Uterus (tissue), 4 donors: ENCODE results near the gene SMAD3. TPM values are rescaled to one million over a fixed set of nuclear protein-coding genes. Genes with fewer than 3 reads are reported as not detected.

Source experiments
- DNase-seq, 2 donors: peaks; one replicate each; pipeline ENCODE4 v3.0.0-alpha.2; 2019 to 2020
- H3K27ac ChIP-seq, 2 donors: fragments of 200-600 bp; sonication (generic); 1 replicate in 1 of 2; 2 replicates in 1 of 2; pipeline ENCODE4 v1.5.1; 2016 to 2018
- H3K27me3 ChIP-seq, 2 donors: fragments of 200-600 bp; sonication (generic); one replicate each; pipeline ENCODE4 v1.5.1; 2018 to 2019; ENCODE audit warnings: control low read depth in 1 of 2
- H3K36me3 ChIP-seq, 2 donors: fragments of 200-600 bp; sonication (generic); one replicate each; pipeline ENCODE4 v1.5.1; 2019; ENCODE audit warnings: control low read depth in 1 of 2
- H3K4me1 ChIP-seq, 2 donors: fragments of 200-600 bp; sonication (generic); one replicate each; pipeline ENCODE4 v1.5.1; 2018 to 2019; ENCODE audit warnings: control low read depth in 1 of 2
- H3K4me3 ChIP-seq, 2 donors: fragments of 200-600 bp; sonication (generic); 1 replicate in 1 of 2; 2 replicates in 1 of 2; pipeline ENCODE4 v1.5.1; 2018 to 2019; ENCODE audit warnings: mild to moderate bottlenecking in 1 of 2
- H3K9me3 ChIP-seq, 2 donors: fragments of 200-600 bp; sonication (generic); one replicate each; pipeline ENCODE4 v1.5.1; 2019; ENCODE audit warnings: control low read depth in 1 of 2
- CTCF ChIP-seq, 4 experiments: fragments of 200-600 bp in 2 of 4; fragments of 450-650 bp in 2 of 4; sonication (generic) in 2 of 4; IDR thresholded peaks; one replicate each; pipeline ENCODE4 v1.5.1; 2016 to 2019; ENCODE audit warnings: antibody characterized with exemption in 4 of 4, mild to moderate bottlenecking in 2 of 4, moderate library complexity in 1 of 4
- POLR2A ChIP-seq, 2 donors: fragments of 450-650 bp; IDR thresholded peaks; one replicate each; pipeline ENCODE4 v1.6.1; 2016; ENCODE audit warnings: antibody characterized with exemption in 2 of 2, mild to moderate bottlenecking in 1 of 2, moderate library complexity in 1 of 2
- intact Hi-C: fragments of 100-400 bp; cut with DNase I; formaldehyde crosslinking; loops from one replicate; pipeline ENCODE4 v1.15.1; 2023; ENCODE audit warnings: low total_unique reads
- total RNA-seq, 4 donors: library from RNA; depleted of rRNA in 3 of 4; stranded (reverse); fragments of >200 nt in 3 of 4; gene quantifications; one replicate each; pipeline versions ENCODE4 v1.1.0 to v1.2.4, GENCODE V29; 2014 to 2023
- donor health status: DM: yes; HTN: yes; CAD: no.

SMAD3 gene
- total RNA-seq, 4 donors from 2014 or later: 14.3 to 66.9 (median 32.3) TPM

GRCh38 chr15:67218428-67218827 is 153.0 kb downstream of the SMAD3 start:
- H3K36me3 ChIP-seq: no peaks in the 10 kb centered on the region
- intact Hi-C loops: no loop called here
- no peak for DNase-seq
- H3K9me3 ChIP-seq: no peaks in the 10 kb centered on the region
- no peak for TF ChIP-seq POLR2A (IDR thresholded peaks at IDR 0.05)
- no peak for TF ChIP-seq CTCF (IDR thresholded peaks at IDR 0.05)
- H3K4me1 ChIP-seq: no peaks in the 10 kb centered on the region
- H3K4me3 ChIP-seq: no peak overlapping the region
- no peaks in the 10 kb centered on the region for H3K27me3 ChIP-seq
- no peak overlapping the region for H3K27ac ChIP-seq

DNA sequence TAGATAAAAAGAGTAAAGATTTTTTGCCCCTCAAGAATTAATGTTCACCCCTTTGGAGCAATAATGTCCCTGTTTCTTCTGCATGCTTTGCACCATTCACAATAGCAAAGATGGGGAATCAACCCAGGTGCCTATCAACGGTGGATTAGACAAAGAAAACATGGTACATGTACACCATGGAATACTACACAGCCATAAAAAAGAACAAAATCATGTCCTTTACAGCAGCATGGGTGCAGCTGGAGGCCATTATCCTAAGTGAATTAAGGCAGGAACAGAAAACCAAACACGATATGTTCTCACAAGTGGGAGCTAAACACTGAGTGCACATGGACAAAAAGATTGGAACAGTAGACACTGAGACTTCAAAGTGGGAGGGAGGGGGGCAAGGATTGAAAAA is 153.9 kb downstream of the SMAD3 start:
- Histone ChIP-seq H3K27ac (no peak overlapping the region), H3K4me1 (no peaks in the 10 kb centered on the region), H3K36me3 (no peaks in the 10 kb centered on the region), H3K9me3 (no peaks in the 10 kb centered on the region), H3K4me3 (no peak overlapping the region), H3K27me3 (no peaks in the 10 kb centered on the region)
- DNase-seq: no peak
- intact Hi-C loops: no loop called here
- TF ChIP-seq POLR2A (IDR thresholded peaks at IDR 0.05) (no peak), CTCF (IDR thresholded peaks at IDR 0.05) (no peak)

- DNase-seq: no peak
- no peak overlapping the region for H3K4me3 ChIP-seq
- no peaks in the 10 kb centered on the region for H3K9me3 ChIP-seq
- no peaks in the 10 kb centered on the region for H3K36me3 ChIP-seq
- H3K4me1 ChIP-seq: no peaks in the 10 kb centered on the region
- H3K27ac ChIP-seq: no peak overlapping the region
- H3K27me3 ChIP-seq: no peaks in the 10 kb centered on the region
- TF ChIP-seq CTCF (IDR thresholded peaks at IDR 0.05): no peak
- TF ChIP-seq POLR2A (IDR thresholded peaks at IDR 0.05): no peak
- intact Hi-C loops: no loop called here
These were observed 159.5 kb downstream of the SMAD3 start for GRCh38 chr15:67224889-67225288.

GRCh38 chr15:67225336-67225735 is 159.9 kb downstream of the SMAD3 start:
- H3K9me3 ChIP-seq: no peaks in the 10 kb centered on the region
- H3K36me3 ChIP-seq: no peaks in the 10 kb centered on the region
- no peak overlapping the region for H3K27ac ChIP-seq
- H3K27me3 ChIP-seq: no peaks in the 10 kb centered on the region
- TF ChIP-seq POLR2A (IDR thresholded peaks at IDR 0.05) (no peak), CTCF (IDR thresholded peaks at IDR 0.05) (no peak)
- intact Hi-C loops: no loop called here
- H3K4me1 ChIP-seq: no peaks in the 10 kb centered on the region
- DNase-seq: no peak
- H3K4me3 ChIP-seq: no peak overlapping the region

DNA sequence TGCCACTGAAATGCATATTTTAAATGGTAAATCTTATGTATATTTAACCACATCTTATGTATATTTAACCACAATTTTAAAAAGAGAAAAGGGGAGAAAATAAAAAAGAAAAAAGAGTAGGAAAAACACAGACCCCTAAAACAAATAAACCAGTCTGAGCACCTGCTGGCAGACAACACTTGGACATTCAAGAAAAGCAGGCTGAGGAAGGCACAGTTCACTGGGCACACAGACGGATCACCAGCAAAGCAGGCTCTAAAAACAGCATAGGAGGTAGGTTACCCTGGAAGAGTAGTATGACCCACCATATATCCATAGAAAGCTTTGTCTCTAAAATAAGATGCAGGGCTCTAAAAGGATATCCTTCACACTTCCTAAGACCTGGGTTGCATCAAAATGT is 162.0 kb downstream of the SMAD3 start:
- intact Hi-C loops: no loop called here
- Histone ChIP-seq H3K27ac (no peak overlapping the region), H3K4me3 (no peak overlapping the region), H3K9me3 (no peaks in the 10 kb centered on the region), H3K27me3 (no peaks in the 10 kb centered on the region), H3K36me3 (no peaks in the 10 kb centered on the region), H3K4me1 (no peaks in the 10 kb centered on the region)
- no peak for DNase-seq
- TF ChIP-seq POLR2A (IDR thresholded peaks at IDR 0.05) (no peak), CTCF (IDR thresholded peaks at IDR 0.05) (no peak)
